DND-41 (cell line): ENCODE results near the gene FAM9C.

ENCODE experiments used
- ATAC-seq: fragments of 200-7000 bp; cut with Tn5 transposase; 3 replicates; pipeline ENCODE4 v1.9.1; 2021; ENCODE audit warnings: low read depth; ENCODE audit not compliant: insufficient read depth
- DNase-seq: peaks from one replicate; pipeline ENCODE4 v3.0.0-alpha.2; 2020
- H2AFZ ChIP-seq: 2 replicates; pipeline ENCODE4 v1.6.0; 2012; ENCODE audit warnings: low read depth, low read length
- H3K27ac ChIP-seq: 2 replicates; pipeline ENCODE4 v1.5.1; 2012; ENCODE audit warnings: low read length, inconsistent platforms
- H3K27me3 ChIP-seq: fragments of 200-600 bp; sonication (generic); 2 replicates; pipeline ENCODE4 v1.6.0; 2012; ENCODE audit warnings: low read length, mild to moderate bottlenecking, inconsistent platforms; ENCODE audit not compliant: insufficient read depth, poor library complexity
- H3K36me3 ChIP-seq: 2 replicates; pipeline ENCODE4 v1.5.1; 2012; ENCODE audit warnings: low read length, inconsistent platforms; ENCODE audit not compliant: insufficient read depth
- H3K4me1 ChIP-seq: 2 replicates; pipeline ENCODE4 v1.5.1; 2012; ENCODE audit warnings: mild to moderate bottlenecking, low read length; ENCODE audit not compliant: insufficient read depth
- H3K4me2 ChIP-seq: 2 replicates; pipeline ENCODE4 v1.6.0; 2012; ENCODE audit warnings: mild to moderate bottlenecking, moderate library complexity, low read length, inconsistent platforms; ENCODE audit not compliant: insufficient read depth
- H3K4me3 ChIP-seq, 2 experiments: fragments of 200-600 bp in 1 of 2; shearing (Covaris generic) in 1 of 2; 2 replicates each; pipeline ENCODE4 v1.5.1; 2012 to 2016; ENCODE audit warnings: inconsistent platforms in 2 of 2, low read length in 2 of 2, mild to moderate bottlenecking in 2 of 2, low read depth in 1 of 2, moderate library complexity in 1 of 2
- H3K79me2 ChIP-seq: 2 replicates; pipeline ENCODE4 v1.6.0; 2012; ENCODE audit warnings: low read length, inconsistent platforms; ENCODE audit not compliant: insufficient read depth
- H3K9ac ChIP-seq: 2 replicates; pipeline ENCODE4 v1.6.0; 2012; ENCODE audit warnings: low read depth, mild to moderate bottlenecking, inconsistent platforms, low read length, moderate library complexity
- H3K9me3 ChIP-seq: 2 replicates; pipeline ENCODE4 v1.5.1; 2012; ENCODE audit warnings: low read length, moderate library complexity, mild to moderate bottlenecking, inconsistent platforms; ENCODE audit not compliant: insufficient read depth, severe bottlenecking
- H4K20me1 ChIP-seq: 2 replicates; pipeline ENCODE4 v1.6.0; 2012; ENCODE audit warnings: low read length; ENCODE audit not compliant: insufficient read depth
- EZH2 ChIP-seq: IDR thresholded peaks from 3 replicates; pipeline ENCODE4 v1.6.1; 2012; ENCODE audit warnings: borderline replicate concordance, low read depth, mild to moderate bottlenecking, moderate library complexity, low read length, inconsistent platforms; ENCODE audit not compliant: severe bottlenecking
- TF ChIP-seq, protein P1 (sequence below): IDR thresholded peaks from 2 replicates; pipeline ENCODE4 v1.5.1; 2012; ENCODE audit warnings: borderline replicate concordance, low read length, moderate library complexity, mild to moderate bottlenecking; ENCODE audit not compliant: poor library complexity, severe bottlenecking; ENCODE audit errors: extremely low read depth

The FAM9C gene

DNA sequence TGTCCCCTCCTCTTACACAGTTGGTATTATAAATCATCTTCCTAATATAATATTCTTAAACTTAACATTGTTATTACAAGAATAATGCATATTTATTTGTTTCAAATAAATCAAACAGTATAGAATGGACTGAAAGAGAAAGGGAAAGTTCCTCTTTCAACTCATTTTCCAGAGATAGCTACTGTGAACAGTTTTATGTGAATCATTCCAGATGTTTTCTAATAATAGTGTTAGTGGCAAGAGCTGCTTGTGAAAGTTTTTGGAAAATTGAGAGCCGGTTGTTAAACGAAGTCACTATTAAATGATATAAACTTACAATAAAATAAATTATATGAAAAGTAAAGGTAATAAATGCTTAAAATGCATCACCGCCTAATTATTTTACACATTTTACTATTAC, 55.0 kb downstream of the FAM9C start:
- no peak overlapping the region for H2AFZ ChIP-seq
- H3K36me3 ChIP-seq, result no peaks in the 10 kb centered on the region
- no peak for DNase-seq
- no peaks in the 10 kb centered on the region for H3K79me2 ChIP-seq
- peaks cover 18% of the 10 kb centered on the region for H3K4me1 ChIP-seq
- no peak overlapping the region for H3K27ac ChIP-seq
- no peak for TF ChIP-seq EZH2
- TF ChIP-seq, protein P1, sequence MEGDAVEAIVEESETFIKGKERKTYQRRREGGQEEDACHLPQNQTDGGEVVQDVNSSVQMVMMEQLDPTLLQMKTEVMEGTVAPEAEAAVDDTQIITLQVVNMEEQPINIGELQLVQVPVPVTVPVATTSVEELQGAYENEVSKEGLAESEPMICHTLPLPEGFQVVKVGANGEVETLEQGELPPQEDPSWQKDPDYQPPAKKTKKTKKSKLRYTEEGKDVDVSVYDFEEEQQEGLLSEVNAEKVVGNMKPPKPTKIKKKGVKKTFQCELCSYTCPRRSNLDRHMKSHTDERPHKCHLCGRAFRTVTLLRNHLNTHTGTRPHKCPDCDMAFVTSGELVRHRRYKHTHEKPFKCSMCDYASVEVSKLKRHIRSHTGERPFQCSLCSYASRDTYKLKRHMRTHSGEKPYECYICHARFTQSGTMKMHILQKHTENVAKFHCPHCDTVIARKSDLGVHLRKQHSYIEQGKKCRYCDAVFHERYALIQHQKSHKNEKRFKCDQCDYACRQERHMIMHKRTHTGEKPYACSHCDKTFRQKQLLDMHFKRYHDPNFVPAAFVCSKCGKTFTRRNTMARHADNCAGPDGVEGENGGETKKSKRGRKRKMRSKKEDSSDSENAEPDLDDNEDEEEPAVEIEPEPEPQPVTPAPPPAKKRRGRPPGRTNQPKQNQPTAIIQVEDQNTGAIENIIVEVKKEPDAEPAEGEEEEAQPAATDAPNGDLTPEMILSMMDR, result no peak
- H3K9ac ChIP-seq, result no peak overlapping the region
- no peak overlapping the region for H3K4me3 ChIP-seq
- ATAC-seq, result no peak
- no peaks in the 10 kb centered on the region for H3K27me3 ChIP-seq
- H3K9me3 ChIP-seq, result no peaks in the 10 kb centered on the region
- no peak overlapping the region for H3K4me2 ChIP-seq
- no peaks in the 10 kb centered on the region for H4K20me1 ChIP-seq

DNA sequence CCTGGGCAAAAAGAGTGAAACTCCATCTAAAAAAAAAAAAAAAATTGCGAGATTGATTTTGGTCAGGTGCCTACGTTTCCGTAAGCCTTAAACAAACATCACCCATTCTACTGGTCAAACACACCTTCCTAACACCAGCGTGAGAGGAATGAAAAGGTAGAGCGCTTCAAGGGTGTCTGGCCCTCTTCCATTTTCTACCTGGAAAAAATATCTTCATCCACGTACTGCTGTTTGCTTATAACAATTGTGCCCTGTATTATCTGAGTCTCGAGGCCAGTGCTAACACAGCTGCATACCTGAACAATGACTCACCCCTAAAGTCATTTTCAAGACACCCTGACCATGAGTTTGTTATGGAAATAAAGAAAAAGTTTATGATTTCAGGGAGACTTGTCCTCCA, 55.6 kb downstream of the FAM9C start:
- H3K27me3 ChIP-seq, result no peaks in the 10 kb centered on the region
- no peaks in the 10 kb centered on the region for H3K9me3 ChIP-seq
- H2AFZ ChIP-seq, result no peak overlapping the region
- peaks cover 24% of the 10 kb centered on the region for H3K4me1 ChIP-seq
- H3K4me3 ChIP-seq, result no peak overlapping the region
- H3K4me2 ChIP-seq, result no peak overlapping the region
- H3K27ac ChIP-seq, result no peak overlapping the region
- DNase-seq (no peak), ATAC-seq (no peak)
- TF ChIP-seq, protein P1, result no peak
- no peak for TF ChIP-seq EZH2
- no peak overlapping the region for H3K9ac ChIP-seq
- H3K79me2 ChIP-seq, result no peaks in the 10 kb centered on the region
- no peaks in the 10 kb centered on the region for H4K20me1 ChIP-seq
- no peaks in the 10 kb centered on the region for H3K36me3 ChIP-seq

- Histone ChIP-seq H4K20me1 (no peaks in the 10 kb centered on the region), H3K27ac (peak overlapping the region; percentile 40; the same call in 1 of the 2 replicates), H3K4me3 (no peak overlapping the region), H3K36me3 (no peaks in the 10 kb centered on the region), H3K27me3 (no peaks in the 10 kb centered on the region), H3K79me2 (no peaks in the 10 kb centered on the region), H3K4me2 (no peak overlapping the region), H3K9ac (no peak overlapping the region), H2AFZ (no peak overlapping the region), H3K9me3 (no peaks in the 10 kb centered on the region), H3K4me1 (peaks cover 32% of the 10 kb centered on the region)
- TF ChIP-seq EZH2, result no peak
- TF ChIP-seq, protein P1, result no peak
- no peak for DNase-seq
- no peak for ATAC-seq
Measured at GRCh38 chrX:12987900-12988594, 56.4 kb downstream of the FAM9C start.
